Measurements from ENCODE around the gene LCLAT1. TPM values are rescaled to one million over a fixed set of nuclear protein-coding genes. Genes with fewer than 3 reads are reported as not detected.

The LCLAT1 gene
- total RNA-seq, 1 experiment from 2014 or later, result 36.0 TPM

- H3K27me3 ChIP-seq (ENCODE audit: control insufficient read depth, insufficient read depth, low read length), result no peaks in the 10 kb centered on the region
- in situ Hi-C loops (cut with HindIII; ENCODE audit: low pct_unique_long_range_greater_than_20kb, low sequenced_read_pairs), result no loop called here
- POLR2A ChIA-PET, result no interaction called here
Measured at GRCh38 chr2:30421026-30421603, 25.9 kb upstream of the LCLAT1 start.

More at GRCh38 chr2:30421026-30421603, 25.9 kb upstream of the LCLAT1 start:
- Histone ChIP-seq H3K27ac (ENCODE audit: low read length) (no peak overlapping the region), H3K36me3 (ENCODE audit: control insufficient read depth, insufficient read depth, low read length) (no peaks in the 10 kb centered on the region), H3K4me3 (ENCODE audit: low read depth in 2 of 2, low read length in 2 of 2) (no peak overlapping the region), H3K9me3 (ENCODE audit: control insufficient read depth, insufficient read depth, low read depth, low read length) (no peaks in the 10 kb centered on the region), H3K4me1 (ENCODE audit: control insufficient read depth, insufficient read depth, low read length) (0 out of 2 replicates have a peak, but pooled peaks cover 5% of the 10 kb centered on the region)
- CTCF ChIA-PET, result no interaction called here
- no peak for DNase-seq (ENCODE audit: low read depth, low spot score)
- no peak for ATAC-seq
- intact Hi-C loops (cut with micrococcal nuclease; ENCODE audit: unreplicated experiment), result no loop called here
- TF ChIP-seq REST (IDR thresholded peaks at IDR 0.05; ENCODE audit: insufficient read depth in 1 of 2, low read depth in 2 of 2, low read length in 1 of 2) (no peak), POLR2AphosphoS5 (IDR thresholded peaks at IDR 0.05; ENCODE audit: low read depth, low read length) (no peak), TCF7L2 (IDR thresholded peaks at IDR 0.05; ENCODE audit: low read depth, low read length) (no peak), SIN3A (IDR thresholded peaks at IDR 0.05; ENCODE audit: borderline replicate concordance, insufficient read depth, low read depth, low read length) (no peak), CTCF (IDR thresholded peaks at IDR 0.05) (no peak)
- no TSS peak for BruUV-seq (replicated peaks)
